ENCODE data around the gene METTL24.

DNA sequence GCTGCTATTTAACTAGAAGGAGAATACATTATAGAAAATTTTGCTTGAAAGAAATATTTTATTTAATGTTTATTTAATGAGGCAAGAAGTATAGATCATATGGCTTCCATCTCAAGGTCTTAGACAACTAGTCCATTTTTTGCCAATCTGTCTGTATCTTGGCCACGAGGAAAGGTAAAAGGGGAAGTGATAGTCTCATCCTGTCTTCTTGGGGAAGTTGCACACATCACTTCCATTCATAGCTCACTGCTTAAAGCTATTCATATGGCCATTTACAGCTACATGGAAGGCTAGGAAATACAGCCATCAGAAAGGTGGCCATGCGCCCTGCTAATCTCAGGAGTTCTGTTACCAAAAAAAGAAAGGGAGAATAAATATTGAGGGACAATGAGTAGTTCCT lies 50.8 kb downstream of the METTL24 start:
- TF ChIP-seq MAFK (IDR thresholded peaks at IDR 0.05; ENCODE audit: low read depth, low read length) (no peak), SIRT6 (IDR thresholded peaks at IDR 0.05; ENCODE audit: low read length) (no peak), GABPA (IDR thresholded peaks at IDR 0.05; ENCODE audit: borderline replicate concordance, insufficient read depth, low read length) (no peak), EZH2 (IDR thresholded peaks at IDR 0.05; ENCODE audit: low read depth, low read length, severe bottlenecking) (no peak), POLR2A (IDR thresholded peaks at IDR 0.05; ENCODE audit: control extremely low read depth in 1 of 2, low read depth in 2 of 2, low read length in 2 of 2) (no peak), TEAD4 (IDR thresholded peaks at IDR 0.05; ENCODE audit: low read depth, low read length) (no peak)
- TF ChIP-seq, protein P1, sequence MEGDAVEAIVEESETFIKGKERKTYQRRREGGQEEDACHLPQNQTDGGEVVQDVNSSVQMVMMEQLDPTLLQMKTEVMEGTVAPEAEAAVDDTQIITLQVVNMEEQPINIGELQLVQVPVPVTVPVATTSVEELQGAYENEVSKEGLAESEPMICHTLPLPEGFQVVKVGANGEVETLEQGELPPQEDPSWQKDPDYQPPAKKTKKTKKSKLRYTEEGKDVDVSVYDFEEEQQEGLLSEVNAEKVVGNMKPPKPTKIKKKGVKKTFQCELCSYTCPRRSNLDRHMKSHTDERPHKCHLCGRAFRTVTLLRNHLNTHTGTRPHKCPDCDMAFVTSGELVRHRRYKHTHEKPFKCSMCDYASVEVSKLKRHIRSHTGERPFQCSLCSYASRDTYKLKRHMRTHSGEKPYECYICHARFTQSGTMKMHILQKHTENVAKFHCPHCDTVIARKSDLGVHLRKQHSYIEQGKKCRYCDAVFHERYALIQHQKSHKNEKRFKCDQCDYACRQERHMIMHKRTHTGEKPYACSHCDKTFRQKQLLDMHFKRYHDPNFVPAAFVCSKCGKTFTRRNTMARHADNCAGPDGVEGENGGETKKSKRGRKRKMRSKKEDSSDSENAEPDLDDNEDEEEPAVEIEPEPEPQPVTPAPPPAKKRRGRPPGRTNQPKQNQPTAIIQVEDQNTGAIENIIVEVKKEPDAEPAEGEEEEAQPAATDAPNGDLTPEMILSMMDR (IDR thresholded peaks at IDR 0.05; ENCODE audit: control extremely low read depth in 1 of 3, insufficient read depth in 1 of 3, low read depth in 1 of 3, low read length in 3 of 3), result no peak
